GM19467 (cell line): ENCODE measurements around the gene MGAT1.
"Not testable (repeated sequence)": the region's sequence is repeated elsewhere in the genome, so short reads cannot be mapped to it uniquely, and the experiment has no call there.

Experiments used
- ATAC-seq: cut with Tn5 transposase; IDR thresholded peaks from one replicate; pipeline ENCODE4 v1.9.1; 2021; ENCODE audit warnings: mild to moderate bottlenecking, moderate library complexity; ENCODE audit not compliant: unreplicated experiment

MGAT1 gene

DNA sequence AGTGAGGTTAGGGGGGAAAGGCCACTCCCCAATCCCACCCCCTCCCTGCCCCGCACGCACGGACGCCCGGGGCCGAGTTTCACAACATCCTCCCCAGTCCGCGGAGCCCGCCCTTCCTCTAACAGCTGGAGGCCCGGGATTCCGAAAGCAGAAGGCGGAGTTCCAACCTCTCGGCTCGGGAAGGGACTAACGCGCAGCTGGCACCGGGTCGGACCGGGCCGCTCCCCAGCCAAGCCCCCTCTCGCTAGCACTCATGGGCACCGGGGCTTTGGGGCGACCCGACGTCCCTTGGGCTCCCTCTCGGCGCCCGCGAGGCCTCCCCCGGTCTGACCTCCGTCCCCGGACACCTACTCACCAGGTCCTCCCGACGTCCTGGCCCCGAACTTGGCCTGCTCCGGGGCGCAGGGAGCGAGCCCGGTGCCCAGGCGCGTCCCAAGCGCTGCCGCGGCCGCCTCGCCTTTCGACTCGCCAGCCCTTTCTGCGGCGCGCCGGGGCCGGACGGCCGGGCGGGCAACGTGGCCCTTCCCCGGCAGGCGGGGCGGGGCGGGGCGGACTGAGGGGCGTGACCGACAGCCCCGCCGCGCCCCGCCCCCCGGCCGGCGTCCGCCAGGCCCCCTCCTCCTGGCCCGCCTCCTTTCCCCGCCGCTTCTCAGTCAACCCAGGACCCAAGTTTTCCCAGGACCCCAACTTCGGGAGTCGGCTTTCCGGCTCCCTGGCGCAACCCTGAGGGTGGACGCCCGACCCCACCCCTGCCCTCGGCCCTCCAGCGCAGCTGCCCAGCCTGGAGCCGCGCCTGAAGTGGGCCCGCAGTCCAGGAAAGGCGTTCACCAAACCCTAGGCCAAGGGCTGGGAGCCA is at the start of gene MGAT1:
Gene MGAT1, minus strand, starts transcription at position 482 of the 856 bp plus-strand sequence. CDS start 9,835 bp downstream, outside the sequence.
- ATAC-seq: peak; percentile 44

DNA sequence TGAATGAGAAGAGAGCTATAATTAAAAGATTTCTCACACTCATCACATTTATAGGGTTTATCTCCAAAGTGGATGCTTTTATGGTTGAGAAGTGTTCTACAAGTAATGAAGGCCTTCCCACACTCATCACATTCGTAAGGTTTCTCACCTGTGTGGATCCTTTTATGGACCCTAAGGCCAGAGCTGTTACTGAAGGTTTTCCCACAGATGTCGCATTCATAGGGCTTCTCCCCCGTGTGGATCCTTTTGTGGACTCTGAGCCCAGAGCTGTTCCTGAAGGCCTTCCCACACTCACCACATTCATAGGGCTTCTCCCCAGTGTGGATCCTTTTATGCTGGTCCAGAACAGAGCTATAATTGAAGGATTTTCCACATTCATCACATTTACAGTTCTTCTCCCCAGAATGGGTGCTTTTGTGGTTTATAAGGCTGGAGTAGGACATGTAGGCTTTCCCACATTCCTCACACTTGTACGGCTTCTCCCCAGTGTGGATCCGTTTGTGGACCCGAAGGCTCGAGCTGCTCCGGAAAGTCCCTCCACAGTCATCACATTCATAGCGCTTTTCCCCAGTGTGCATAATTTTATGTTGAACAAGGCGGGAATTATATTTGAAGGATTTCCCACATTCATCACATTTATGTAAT is 48.0 kb upstream of the MGAT1 start:
- ATAC-seq: no peak

DNA sequence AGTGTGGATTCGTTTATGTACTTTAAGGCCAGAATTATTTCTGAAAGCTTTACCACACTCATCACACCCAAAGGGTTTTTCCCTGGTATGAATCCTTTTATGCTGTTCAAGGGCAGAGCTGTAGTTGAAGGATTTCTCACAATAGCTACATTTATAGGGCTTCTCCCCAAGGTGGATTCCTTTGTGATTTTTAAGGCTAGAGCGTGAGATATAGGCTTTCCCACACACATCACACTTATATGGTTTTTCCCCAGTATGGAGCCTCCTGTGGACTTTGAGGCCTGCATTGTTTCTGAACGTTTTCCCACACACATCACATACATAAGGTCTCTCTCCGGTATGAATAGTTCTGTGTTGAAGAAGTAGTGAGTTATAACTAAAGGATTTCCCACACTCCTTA is 47.2 kb upstream of the MGAT1 start:
- no peak for ATAC-seq

DNA sequence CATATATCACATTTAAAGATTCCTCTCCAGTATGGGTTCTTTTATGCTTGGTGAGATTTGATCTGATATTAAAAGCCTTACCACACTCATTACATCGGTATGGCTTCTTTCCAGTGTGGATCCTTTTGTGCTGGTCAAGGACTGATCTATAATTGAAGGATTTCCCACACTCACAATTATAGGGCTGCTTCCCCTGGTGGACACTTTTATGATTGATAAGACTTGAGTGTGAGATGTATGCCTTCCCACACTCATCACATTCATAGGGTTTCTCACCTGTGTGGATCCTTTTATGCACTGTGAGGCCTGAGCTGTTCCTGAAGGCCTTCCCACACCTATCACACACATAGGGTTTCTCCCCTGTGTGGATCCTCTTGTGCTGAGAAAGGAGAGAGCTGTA is 46.3 kb upstream of the MGAT1 start:
- no peak for ATAC-seq

DNA sequence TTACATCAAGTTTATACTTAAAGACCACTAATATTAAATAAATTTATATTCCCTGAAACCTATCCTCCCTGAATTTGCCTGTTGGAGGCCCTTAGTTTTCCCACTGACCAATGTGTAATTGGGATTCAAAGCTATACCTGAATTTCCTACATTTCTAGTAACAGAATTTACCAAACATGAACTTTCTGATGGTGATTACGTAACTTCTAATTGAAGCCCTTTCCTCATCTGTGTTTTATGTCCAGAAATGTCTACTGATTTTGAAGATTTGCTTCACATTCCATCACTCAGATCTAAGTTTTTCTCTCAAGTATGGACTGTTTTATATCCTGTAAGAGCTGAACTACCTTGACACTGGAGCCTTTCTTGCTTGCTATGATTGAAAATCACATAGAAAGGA is 45.7 kb upstream of the MGAT1 start:
- no peak for ATAC-seq

DNA sequence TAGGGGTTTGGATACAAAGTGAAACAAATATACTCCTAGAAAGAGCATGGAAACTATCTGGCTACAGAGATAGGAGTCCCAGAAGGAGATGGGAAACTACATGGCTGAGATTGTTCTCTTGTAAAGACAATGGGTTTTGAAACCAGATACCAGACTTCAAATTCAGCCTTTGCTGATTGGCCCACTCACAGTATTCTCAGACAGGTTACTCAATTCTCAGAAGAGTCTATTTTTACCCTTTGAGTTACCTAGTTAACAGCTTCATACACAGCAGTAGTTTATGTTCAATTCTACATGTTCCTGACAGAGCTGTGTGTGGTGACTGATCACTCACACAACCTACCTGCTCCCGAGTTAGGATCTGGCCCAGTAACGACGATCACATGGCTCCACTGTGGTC is 44.4 kb upstream of the MGAT1 start:
- ATAC-seq: no peak

DNA sequence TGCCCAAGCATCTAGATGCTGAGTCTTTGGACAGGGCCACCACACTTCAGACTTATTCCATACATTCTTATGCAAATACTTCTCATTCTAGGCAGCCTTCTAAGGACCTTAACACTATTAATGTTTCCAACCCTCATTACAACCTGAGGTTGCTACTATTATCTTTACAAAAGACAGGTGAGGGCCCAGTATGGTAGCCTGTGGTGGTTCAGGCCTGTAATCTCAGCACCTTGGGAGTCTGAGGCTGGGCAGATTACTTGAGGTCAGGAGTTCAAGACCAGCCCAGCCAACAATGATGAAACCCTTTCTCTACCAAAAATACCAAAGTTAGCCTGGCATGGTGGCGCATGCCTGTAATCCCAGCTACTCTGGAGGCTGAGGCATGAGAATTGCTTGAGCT is 42.3 kb upstream of the MGAT1 start:
- ATAC-seq: no peak

DNA sequence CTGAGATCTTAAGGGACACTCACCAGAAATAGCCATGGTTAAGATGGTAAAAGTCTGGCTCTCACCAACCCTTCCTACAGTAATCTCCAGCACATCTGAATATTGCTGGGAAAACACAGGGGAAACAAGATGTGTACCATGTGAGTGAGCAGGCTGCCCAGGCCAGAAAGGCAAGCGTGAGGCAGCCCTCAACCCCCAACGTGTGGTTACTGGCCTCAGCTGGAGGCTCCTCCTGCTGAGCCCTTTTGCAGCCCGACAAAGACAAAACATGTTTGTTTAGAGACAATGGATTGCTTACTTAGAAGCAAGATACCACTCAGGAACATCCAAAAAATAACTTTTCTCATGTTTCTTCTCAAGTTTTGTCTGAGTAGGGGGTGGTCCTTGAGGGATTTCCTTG is 41.8 kb upstream of the MGAT1 start:
- no peak for ATAC-seq

DNA sequence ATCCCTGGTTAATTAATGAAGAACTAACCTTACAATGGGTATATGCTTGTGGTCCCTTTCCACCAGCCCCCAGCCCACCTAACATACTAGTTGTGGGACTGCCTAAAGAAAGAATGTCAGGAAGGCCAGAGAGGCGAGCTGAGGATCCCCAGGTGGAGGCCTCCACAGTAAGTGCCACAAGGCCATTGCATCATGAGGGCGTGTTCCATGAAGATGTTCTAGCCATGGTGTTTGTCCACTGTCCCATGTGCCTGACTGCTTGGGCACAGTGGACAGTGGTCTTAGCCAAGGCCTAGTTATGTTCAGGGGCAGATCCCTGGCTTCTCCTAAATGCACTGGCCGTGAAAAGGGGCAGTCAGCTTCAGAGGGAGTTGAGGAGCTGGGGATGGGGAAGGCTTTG is 37.3 kb upstream of the MGAT1 start:
- ATAC-seq: no peak

DNA sequence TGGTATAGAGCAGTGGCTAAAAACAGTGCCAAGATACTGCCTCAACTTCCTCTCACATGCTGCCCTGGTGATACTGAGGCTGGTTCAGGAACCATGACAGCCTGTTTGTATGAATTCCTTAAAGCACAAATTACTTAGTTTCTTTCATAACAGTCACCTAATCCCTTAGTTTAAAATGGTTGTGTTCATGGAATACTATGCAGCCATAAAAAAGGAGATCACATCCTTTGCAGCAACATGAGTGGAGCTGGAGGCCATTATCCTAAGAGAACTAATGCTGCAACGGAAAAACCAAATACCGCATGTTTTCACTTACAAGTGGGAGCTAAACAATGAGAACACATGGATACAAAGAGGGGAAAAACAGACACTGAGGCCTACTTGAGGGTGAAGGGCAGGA is 36.6 kb upstream of the MGAT1 start:
- ATAC-seq: no peak

DNA sequence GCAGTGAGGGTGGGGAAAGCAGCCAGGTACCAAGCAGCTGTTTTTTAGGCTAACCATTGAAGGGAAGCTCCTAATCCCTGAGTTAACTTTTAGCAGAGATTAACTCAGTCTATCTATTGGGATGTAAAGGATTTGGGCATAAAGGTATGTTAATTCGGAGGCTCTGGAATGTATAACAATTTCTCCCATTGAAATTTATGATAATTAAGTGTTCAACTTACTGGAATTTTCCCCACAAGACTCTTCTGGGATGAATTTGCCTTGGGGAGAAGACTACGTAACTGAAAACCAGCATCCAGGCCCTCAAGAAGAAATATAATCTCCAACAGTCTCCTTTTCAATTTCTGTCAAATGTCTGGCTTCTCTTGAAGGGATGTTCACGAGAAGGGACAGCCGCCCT is 34.9 kb upstream of the MGAT1 start:
- ATAC-seq: no peak

DNA sequence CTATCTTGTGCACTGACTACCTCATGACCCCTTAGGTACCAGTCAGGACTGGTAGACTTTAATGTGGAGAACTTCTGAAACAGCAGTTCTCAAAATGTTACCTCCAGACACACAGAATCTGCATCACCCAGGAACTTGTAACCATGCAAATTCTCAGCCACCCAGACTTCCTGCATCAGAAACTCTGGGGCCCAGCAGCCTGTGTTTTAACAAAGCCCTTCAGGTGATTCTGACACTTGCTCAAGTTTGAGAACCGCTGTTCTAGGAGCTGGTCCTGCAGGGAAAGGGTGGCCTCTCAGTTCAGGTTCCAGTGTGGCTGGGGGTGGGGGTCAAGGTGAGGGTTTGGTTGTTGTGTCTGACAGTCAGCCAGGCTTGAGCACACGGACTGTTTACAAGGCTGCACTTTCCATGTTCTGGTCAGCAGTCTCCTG is 30.0 kb upstream of the MGAT1 start:
- ATAC-seq: peak; percentile 45

DNA sequence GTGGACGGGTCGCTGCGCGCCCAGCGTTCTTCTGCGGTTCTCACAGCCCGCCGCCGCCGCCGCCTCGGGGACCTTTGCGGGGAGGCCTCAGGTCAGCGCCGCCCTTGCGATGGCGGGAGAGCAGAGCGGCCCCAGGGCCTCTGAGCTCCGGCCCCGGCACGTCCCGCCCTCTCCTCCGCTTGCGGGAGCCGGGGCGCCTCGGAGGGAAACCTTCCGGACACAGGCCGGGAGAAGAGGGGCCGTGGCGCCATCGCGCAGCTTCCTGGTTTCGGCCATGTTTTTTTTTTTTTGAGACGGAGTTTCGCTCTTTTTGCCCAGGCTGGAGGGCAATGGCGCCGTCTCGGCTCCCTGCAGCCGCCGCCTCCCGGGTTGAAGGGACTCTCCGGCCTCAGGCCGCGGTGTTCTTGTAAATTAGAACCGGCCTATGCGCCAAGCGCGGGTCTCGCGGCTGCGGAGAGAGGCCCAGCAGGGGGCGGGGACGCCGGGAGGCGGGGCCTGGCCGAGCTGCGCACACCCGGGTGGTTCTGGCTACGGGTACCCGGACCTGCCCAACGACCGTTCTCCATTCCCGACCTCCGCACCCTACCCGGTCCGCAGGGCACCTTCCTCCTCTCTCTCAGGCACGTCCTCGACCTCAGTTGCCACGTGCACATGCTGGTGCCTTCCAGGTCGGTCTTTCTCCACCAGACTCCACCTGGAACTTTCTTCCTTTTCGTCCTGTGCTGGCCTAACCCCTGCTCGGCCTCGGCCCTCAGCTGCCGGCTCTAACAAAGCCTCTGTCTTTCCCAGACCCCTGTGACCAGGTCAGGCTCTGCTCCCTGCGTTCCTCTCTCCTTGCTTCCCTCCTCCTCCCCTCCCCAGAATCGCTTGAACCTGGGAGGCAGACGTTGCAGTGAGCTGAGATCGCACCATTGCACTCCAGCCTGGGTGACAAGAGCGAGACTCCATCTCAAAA is 28.8 kb upstream of the MGAT1 start:
- ATAC-seq: peak; percentile 78

DNA sequence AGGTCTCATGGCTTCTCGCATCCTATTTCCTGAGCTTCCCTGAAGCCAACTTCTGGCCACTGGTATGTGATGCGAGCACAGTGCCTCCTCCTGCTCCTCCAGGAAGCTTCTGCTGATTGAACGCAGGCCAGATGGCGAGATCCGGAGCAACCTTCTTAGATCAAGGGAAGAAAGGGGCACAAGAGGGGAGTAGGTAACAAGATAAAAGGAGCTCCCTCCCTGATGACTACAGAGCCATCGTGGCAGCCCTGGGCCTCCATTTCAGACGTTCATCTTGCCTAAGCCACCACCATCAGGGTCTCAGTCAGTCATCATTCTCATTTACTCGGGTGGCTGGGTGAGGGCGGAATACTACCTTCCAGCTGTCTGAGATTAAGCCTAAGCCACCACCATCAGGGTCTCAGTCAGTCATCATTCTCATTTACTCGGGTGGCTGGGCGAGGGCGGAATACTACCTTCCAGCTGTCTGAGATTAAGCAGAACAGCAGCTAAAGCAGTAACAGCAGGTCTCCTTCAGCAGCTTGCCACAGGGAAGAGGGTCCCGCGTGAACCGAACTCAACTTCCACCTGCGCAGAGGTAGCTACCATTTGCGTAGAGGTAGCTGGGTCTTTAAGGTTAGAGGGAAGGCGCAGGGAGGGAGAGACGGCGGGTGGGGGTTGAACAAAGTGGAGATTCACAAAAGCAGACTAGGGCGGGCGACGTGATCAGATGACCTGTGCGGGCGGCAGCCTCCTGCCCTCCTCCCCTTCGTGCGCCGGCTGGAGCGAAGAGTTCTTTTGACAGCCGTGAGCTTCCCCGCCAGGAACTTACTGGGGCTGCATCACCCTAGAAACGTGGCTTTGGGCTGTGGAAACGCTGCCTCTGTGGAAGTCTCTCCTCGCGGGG is 27.9 kb upstream of the MGAT1 start:
- ATAC-seq: peak; percentile 40

DNA sequence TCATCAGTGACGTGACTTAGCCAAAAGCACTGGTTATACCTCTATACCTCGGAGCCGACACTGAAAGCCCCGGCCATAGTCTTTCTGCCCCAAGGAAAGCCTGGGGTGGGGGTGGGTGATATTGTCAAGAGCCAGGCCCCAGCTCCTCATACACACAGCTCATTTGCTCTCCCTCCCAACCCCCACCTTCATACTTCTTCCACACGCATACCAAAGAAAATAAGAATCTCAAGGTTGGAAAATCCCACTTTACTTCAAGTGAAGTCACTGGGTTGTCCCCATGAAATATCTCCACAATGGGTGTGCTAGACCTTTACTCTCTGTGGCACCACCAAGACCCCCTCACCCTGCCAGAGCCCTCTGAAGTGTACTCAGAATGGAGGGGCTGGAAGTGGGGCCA is 27.1 kb upstream of the MGAT1 start:
- no peak for ATAC-seq

DNA sequence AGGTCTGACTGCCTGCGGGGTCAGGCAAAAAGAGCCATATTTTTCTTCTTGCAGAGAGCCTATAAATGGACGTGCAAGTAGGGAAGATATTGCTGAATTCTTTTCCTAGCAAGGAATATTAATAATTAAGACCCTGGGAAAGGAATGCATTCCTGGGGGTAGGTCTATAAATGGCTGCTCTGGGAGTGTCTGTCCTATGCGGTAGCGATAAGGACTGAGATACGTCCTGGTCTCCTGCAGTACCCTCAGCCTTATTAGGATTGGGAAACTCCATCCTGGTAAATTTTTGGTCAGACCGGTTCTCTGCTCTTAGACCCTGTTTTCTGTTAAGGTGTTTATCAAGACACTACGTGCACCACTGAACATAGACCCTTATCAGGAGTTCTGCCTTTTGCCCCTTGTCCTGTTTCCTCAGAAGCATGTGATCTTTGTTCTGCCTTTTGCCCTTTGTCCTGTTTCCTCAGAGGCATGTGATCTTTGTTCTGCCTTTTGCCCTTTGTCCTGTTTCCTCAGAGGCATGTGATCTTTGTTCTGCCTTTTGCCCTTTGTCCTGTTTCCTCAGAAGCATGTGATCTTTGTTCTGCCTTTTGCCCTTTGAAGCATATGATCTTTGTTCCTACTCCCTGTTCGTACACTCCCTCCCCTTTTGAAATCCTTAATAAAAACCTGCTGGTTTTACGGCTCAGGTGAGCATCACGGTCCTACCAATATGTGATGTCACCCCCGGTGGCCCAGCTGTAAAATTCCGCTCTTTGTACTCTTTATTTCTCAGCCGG is 26.3 kb upstream of the MGAT1 start:
- not testable (repeated sequence) for ATAC-seq

DNA sequence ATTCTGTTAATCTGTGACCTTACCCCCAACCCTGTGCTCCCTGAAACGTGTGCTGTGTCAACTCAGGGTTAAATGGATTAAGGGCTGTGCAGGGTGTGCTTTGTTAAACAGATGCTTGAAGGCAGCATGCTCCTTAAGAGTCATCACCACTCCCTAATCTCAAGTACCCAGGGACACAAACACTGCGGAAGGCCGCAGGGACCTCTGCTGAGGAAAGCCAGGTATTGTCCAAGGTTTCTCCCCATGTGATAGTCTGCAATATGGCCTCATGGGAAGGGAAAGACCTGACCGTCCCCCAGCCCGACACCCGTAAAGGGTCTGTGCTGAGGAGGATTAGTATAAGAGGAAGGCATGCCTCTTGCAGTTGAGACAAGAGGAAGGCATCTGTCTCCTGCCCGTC is 24.8 kb upstream of the MGAT1 start:
- not testable (repeated sequence) for ATAC-seq

DNA sequence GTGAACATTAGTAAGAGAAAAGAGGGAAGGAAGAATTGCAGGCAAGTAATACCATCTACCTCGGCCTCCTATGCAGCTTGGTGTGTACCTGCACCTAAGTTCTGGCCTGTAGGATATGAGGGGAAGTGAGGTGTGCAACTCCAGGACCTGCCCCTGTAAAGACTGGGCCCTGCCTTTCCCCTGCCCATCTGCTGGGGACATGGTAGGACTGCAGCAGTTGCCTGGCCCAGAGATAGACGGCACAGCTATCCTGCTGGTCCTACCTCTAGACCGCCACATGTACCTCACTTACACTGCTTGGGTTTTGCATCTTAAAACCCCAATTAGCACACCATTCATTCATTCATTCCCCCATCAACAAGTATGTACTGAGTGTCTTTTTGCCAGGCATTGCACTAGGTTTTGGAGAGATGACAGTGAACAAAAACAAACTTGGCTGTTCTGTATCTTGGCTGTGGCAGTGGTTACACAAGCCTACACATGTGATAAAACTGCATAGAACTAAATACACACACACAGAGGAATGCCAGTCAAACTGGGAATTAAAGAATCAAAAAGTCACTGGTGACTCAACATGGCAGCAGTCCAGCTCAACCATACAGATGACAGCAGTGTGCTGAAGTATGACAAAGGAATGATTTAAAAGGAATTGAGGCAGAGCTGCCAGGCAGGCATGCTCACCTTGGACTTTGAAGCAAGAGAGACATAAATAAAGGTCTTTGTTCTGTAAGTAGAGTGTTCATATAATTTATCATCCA is 23.3 kb upstream of the MGAT1 start:
- ATAC-seq: no peak
